ENCODE measurements around the gene EPS8.

EPS8 gene

DNA sequence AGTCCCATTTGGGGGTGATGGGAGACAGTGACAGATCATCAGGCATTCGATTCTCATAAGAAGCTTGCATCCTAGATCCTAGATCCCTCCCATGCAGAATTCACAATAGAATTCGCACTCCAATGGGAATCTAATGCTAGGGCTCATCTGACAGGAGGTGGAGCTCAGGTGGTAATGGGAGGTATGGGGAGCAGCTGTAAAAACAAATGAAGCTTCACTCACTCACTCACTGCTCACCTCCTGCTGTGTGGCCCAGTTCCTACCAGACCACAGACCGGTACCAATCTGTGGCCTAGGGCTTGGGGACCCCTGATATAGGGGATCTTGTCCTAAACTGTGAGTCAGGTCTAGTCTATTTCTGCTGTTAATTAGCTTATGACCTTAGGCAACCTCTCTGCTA, 40.1 kb upstream of the EPS8 start:
- H3K4me3 ChIP-seq (ENCODE audit: low read depth, low read length): no peak overlapping the region
- TF ChIP-seq, protein P1, sequence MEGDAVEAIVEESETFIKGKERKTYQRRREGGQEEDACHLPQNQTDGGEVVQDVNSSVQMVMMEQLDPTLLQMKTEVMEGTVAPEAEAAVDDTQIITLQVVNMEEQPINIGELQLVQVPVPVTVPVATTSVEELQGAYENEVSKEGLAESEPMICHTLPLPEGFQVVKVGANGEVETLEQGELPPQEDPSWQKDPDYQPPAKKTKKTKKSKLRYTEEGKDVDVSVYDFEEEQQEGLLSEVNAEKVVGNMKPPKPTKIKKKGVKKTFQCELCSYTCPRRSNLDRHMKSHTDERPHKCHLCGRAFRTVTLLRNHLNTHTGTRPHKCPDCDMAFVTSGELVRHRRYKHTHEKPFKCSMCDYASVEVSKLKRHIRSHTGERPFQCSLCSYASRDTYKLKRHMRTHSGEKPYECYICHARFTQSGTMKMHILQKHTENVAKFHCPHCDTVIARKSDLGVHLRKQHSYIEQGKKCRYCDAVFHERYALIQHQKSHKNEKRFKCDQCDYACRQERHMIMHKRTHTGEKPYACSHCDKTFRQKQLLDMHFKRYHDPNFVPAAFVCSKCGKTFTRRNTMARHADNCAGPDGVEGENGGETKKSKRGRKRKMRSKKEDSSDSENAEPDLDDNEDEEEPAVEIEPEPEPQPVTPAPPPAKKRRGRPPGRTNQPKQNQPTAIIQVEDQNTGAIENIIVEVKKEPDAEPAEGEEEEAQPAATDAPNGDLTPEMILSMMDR (IDR thresholded peaks at IDR 0.05; ENCODE audit: borderline replicate concordance, insufficient read depth, low read depth, low read length): no peak

GRCh38 chr12:15827136-15827535, 37.9 kb upstream of the EPS8 start:
- no peak overlapping the region for H3K4me3 ChIP-seq (ENCODE audit: low read depth, low read length)
- TF ChIP-seq, protein P1 (IDR thresholded peaks at IDR 0.05; ENCODE audit: borderline replicate concordance, insufficient read depth, low read depth, low read length): no peak

DNA sequence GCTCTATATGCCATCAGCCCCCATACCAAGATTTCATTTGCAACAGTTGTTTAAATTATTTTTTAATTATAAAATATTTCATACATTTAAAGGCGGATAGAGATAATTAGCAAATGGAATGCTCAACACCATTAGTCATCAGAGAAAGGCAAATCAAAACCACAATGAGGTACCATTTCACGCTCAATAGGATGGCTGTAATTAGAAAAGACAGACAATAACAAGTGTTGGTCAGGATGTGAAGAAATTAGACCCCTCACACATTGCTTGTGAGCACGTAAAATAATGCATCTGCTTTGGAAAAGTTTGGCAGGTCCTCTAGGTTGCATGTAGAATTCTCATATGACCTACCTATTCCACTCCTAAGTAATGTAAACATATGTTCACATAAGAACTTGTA, 35.3 kb upstream of the EPS8 start:
- TF ChIP-seq, protein P1 (IDR thresholded peaks at IDR 0.05; ENCODE audit: borderline replicate concordance, insufficient read depth, low read depth, low read length): no peak
- H3K4me3 ChIP-seq (ENCODE audit: low read depth, low read length): no peak overlapping the region

DNA sequence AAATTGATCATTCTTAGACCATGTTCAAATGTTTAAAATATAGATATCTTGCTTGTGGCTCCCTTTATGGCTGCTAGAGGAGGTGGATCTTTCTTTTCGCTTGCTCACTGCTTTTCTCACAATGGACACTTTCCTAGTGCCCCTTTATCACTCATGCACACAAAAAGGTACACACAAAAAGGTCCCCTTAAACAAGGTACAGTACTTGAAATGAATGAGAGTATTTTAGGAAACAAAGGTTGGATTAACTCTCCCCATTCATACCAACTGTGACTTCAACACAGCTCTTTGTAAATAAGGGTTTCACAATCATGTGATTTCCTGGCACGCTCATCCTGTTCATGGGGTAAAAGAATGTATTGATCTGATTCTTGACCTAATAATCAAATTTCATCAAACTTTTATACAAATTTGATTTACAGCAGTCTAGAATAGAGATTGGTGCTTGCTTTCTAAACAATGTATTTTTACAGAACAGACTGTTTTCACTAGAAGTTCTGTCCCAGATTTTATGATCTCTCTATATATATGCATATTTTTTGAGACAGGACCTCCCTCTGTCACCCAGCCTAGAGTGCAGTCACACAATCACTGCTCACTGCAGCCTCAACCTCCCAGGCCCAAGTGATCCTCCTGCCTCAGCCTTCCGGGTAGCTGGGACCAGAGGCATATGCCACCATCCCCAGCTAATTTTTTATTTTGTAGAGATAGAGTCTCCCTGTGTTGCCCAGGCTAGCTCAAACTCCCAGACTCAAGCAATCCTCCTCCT, 34.4 kb upstream of the EPS8 start:
- TF ChIP-seq, protein P1 (IDR thresholded peaks at IDR 0.05; ENCODE audit: borderline replicate concordance, insufficient read depth, low read depth, low read length): no peak
- H3K4me3 ChIP-seq (ENCODE audit: low read depth, low read length): no peak overlapping the region

- H3K4me3 ChIP-seq (ENCODE audit: low read depth, low read length): no peak overlapping the region
- TF ChIP-seq, protein P1 (IDR thresholded peaks at IDR 0.05; ENCODE audit: borderline replicate concordance, insufficient read depth, low read depth, low read length): no peak
These were observed 30.7 kb upstream of the EPS8 start for GRCh38 chr12:15819644-15820437.

GRCh38 chr12:15818418-15818817, 29.2 kb upstream of the EPS8 start:
- TF ChIP-seq, protein P1 (IDR thresholded peaks at IDR 0.05; ENCODE audit: borderline replicate concordance, insufficient read depth, low read depth, low read length): no peak
- H3K4me3 ChIP-seq (ENCODE audit: low read depth, low read length): no peak overlapping the region

Measured in GM12875 (cell line).